GM13976 (cell line): Measurements from ENCODE around the gene TBC1D5.

Experiments
- DNase-seq: peaks from one replicate; pipeline ENCODE4 v3.0.0; 2012; ENCODE audit warnings: low spot score
- in situ Hi-C: fragments of 300-500 bp; cut with MboI; formaldehyde crosslinking; loops from one replicate; pipeline ENCODE4 v1.12.0; 2022; ENCODE audit warnings: low sequenced_read_pairs, mixed read lengths, inconsistent platforms; ENCODE audit not compliant: unreplicated experiment
- TF ChIP-seq, protein P1 (sequence below): IDR thresholded peaks from 2 replicates; pipeline ENCODE4 v1.5.1; 2012; ENCODE audit warnings: borderline replicate concordance, mild to moderate bottlenecking; ENCODE audit not compliant: insufficient read depth; ENCODE audit errors: extremely low read depth, missing control alignments, control extremely low read depth

TBC1D5 gene

DNA sequence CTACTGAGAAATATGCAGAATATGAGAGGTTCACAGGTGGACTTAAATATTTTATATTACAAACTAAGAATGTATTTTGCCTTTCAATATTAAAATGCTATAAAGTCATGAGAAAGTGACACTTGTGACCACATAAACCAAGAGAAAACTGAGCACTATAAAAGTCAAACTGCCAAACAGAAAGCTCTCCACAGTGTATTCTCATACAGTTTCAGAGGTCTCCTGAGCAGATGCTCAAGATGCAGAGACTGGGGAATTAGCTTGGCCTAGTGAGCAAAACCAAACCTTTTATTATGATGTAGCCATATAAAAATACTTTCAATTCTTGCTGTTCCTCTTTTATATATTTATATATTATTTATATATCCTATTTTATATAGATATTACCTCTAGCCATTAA, 227.8 kb downstream of the TBC1D5 start:
- in situ Hi-C loops: no loop called here
- DNase-seq: no peak
- TF ChIP-seq, protein P1, sequence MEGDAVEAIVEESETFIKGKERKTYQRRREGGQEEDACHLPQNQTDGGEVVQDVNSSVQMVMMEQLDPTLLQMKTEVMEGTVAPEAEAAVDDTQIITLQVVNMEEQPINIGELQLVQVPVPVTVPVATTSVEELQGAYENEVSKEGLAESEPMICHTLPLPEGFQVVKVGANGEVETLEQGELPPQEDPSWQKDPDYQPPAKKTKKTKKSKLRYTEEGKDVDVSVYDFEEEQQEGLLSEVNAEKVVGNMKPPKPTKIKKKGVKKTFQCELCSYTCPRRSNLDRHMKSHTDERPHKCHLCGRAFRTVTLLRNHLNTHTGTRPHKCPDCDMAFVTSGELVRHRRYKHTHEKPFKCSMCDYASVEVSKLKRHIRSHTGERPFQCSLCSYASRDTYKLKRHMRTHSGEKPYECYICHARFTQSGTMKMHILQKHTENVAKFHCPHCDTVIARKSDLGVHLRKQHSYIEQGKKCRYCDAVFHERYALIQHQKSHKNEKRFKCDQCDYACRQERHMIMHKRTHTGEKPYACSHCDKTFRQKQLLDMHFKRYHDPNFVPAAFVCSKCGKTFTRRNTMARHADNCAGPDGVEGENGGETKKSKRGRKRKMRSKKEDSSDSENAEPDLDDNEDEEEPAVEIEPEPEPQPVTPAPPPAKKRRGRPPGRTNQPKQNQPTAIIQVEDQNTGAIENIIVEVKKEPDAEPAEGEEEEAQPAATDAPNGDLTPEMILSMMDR: no peak

DNA sequence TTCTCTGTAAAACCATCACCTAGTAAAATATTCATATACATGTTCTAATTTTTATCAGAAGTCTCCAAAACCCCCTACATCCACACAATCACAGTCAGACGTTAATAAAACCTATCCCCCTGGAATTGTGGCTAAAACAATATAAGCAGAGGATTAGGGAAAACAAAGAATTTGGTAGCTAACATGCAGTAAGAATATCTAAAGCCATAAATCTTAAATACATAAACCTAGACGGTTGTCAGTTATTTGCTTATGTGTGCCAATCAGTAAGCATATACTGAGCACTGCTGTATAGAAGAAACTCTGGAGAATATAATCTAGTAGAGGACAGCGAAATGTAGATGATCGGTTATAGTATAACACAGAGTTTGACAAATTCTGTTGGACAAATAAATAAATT, 232.2 kb downstream of the TBC1D5 start:
- no peak for DNase-seq
- in situ Hi-C loops: no loop called here
- TF ChIP-seq, protein P1: no peak

DNA sequence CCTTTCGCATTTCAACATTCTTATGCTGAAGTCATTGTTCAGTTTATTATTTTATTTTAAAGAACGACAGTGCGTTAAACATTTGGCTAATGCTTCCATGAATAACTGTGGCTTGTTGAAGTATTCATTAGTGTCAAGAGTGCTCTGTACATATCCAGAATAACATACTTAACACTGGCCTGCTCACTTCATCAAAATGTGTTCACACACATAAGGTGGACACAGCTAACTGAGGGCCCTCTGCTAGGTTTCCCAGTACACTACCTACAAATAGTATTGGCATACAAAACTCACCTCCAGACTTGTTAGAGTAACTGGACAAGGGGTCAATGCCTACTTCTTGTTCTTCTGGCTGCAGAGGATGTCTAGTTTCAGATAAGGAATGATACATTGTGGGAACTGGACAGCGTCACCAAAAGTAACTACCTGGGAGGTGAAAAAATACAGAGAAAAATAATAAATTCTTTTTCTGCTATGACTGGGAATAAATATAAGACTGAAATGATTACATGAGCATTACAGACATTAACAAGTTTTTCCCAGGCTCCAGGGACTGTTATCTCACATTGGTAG, 234.2 kb downstream of the TBC1D5 start:
- in situ Hi-C loops: no loop called here
- DNase-seq: no peak
- TF ChIP-seq, protein P1: no peak

DNA sequence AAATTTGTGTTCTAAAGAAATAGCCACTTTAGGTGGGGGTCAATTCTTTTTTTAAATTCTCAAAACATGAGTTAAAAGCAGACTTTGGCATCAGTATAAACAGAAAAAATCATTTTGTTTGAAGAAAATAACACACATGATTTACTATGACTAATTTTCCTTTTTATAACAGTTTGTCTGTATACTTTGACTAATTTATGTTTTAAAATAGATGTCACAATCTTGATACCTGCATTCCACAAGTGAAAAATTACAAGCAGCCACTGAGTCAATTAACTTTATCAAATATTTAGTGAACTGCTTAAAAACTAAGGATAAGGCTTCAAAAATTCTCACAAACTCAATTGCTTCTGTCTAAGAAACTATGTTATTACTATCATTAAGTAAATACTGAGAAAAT, 235.0 kb downstream of the TBC1D5 start:
- in situ Hi-C loops: no loop called here
- TF ChIP-seq, protein P1: no peak
- no peak for DNase-seq

DNA sequence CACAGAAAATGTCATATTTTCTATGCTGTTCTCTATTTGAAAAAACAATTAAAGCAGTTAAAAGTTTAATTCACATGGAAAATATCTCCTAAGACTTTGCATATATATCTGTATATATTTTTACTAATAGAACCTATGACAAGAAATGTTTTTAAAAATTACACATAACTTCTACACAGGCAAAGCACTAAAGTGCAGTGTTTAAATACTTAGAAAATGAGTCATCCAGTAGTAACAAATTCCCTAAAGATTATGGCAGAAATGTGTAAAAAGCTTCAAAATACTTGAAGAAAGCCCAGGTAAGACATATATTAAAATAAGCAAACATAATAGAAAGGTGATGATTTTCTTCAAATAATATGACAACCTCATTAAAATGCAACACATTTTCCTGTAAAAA, 236.6 kb downstream of the TBC1D5 start:
- in situ Hi-C loops: no loop called here
- TF ChIP-seq, protein P1: no peak
- DNase-seq: no peak

DNA sequence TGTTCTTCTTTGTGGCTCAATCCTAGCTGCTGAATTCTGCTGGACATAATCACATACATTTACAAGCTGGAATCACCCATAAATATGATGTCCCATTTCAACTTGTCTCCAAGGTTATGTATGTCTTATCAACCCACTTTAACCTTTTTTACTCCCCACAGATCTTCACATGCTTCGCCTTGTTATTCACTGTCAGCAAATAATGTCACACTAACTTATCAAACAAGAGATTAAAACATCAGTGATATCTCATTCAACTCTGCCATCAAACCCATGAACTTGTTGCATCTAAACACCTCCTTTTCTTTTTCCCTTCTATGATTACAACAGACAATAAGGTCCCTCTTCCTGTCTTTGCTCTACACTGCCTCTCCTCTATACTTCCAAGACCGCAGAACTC, 240.7 kb downstream of the TBC1D5 start:
- DNase-seq: no peak
- TF ChIP-seq, protein P1: no peak
- in situ Hi-C loops: no loop called here

DNA sequence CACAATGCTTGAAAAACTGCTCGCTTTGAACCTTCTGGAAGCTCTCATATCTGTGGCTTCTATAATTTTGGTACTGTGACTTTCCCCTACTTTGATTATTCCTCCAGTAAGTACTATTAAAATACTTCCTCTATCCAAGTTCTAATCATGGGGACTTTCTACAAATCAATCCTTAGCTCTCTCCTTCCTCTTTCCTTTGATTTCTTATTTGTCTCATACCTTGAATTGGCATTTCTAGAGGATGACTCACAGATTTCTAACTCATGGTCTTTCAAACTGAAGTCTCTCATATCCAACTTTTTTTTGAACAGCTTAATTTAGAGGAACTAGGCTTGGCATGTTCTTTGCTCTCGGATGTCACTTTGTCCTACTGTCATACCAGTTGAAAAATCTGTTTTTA, 241.8 kb downstream of the TBC1D5 start:
- in situ Hi-C loops: no loop called here
- no peak for DNase-seq
- TF ChIP-seq, protein P1: no peak
